GM18508 (cell line): Measurements from ENCODE around the gene KIF4A.
"Not testable (repeated sequence)": the region's sequence is repeated elsewhere in the genome, so short reads cannot be mapped to it uniquely, and the experiment has no call there.

ENCODE experiments used
- ATAC-seq: cut with Tn5 transposase; IDR thresholded peaks from one replicate; pipeline ENCODE4 v1.9.1; 2021; ENCODE audit warnings: moderate number of reproducible peaks; ENCODE audit not compliant: insufficient read depth, unreplicated experiment

Gene KIF4A

DNA sequence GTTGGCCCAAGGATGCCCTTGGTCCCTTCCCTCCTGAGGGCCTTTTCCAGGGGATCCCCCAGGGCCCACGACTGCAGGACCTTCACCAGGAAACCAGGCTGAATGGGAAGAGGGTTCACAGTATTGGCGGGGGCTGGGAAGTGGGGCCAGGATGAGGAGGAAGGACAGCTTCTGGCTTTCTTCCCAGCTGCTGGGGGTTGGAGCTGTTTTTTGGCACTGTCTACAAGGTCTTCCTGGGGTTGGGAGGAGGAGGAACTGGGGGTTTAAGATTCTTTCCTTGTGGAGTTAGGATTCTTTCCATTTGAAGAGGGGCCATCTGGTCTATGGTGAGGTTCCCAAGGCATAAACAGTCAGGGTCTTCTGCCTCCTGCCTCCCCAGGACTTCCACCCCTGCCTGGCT, 64.8 kb downstream of the KIF4A start:
- ATAC-seq, result no peak

DNA sequence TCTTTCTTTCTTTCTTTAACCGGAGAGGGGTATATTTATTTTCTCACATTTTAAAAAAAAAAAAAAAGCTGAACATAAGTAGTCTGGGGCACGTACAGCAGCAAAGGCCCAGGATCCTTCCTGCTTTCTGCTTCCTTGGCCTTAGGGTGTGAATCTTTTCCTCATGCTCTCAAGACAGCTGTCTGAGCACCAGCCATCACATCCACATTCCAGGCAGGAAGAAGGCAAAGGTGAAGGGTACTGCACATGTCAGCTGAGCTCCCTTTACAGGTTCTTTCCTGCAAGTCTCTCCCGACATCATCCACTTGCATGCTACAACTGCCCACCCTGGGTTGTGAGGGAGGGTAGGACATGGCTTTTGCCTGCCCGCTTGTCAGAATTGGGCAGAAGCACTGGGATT, 69.6 kb downstream of the KIF4A start:
- no peak for ATAC-seq

DNA sequence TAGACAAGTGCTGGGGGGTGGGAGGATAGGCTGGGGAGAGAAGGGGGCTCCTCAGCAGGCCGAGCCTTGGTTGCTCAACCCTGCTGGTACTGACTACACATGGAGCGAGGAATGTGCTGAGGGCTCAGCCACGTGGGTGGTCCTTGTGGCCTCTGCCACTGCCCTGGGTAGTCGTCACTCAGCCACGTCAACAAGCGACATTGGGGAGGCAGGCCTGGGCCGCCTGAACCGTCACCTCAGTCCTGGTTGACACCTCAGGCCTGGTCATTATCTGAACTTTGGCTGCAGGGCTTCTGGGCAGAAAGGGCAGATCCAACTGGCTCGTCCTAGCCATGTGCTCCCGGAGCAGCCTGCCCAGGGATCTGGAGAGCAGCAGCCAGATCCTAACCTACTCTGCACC, 70.5 kb downstream of the KIF4A start:
- no peak for ATAC-seq

GRCh38 chrX:70368731-70369130, 78.8 kb downstream of the KIF4A start:
- ATAC-seq, result not testable (repeated sequence)

GRCh38 chrX:70386235-70386634, 96.3 kb downstream of the KIF4A start:
- no peak for ATAC-seq

- ATAC-seq, result no peak
Measured at GRCh38 chrX:70398899-70399298, 109.0 kb downstream of the KIF4A start.

- ATAC-seq, result not testable (repeated sequence)
Measured at GRCh38 chrX:70400181-70400580, 110.3 kb downstream of the KIF4A start.

DNA sequence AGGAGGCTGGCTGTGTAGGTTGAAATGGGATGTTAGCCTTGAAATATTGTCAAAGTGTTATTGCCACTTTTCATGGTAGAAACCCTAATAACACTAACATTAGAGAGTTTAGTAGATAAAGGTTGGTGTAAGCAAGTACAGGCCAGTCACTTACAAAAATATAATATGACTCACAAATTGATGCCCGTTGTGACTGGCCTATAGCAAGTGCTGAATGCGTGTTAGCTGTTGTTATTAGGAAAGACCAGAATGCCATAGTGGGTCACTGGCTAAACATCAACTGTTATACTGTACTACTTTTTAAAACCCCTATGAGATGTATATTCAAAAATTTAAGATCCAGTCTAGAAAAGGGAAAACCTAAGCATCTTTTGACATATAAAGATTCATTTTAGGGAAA, 112.8 kb downstream of the KIF4A start:
- ATAC-seq, result no peak

DNA sequence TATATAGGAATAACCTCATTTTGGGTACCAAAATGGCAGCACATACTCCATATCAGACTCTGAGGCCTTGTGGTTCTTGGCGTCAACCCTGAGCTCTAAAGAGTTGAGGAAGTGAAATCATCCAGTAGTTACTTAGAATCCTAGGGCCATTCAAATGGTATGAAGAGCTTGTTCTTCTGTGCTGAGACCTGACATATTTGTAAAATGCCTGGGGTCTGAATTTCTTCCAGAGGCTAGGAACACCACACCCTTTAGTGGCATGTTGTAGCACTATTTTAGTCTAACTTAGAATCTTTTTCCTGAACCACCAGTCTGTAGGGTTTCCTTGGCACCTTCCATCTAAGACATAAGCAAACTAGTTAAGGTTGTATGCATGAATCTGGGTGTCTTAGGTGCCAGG, 115.1 kb downstream of the KIF4A start:
- ATAC-seq, result no peak

- ATAC-seq, result no peak
Measured at GRCh38 chrX:70410921-70411320, 121.0 kb downstream of the KIF4A start.

- ATAC-seq, result no peak
Measured at GRCh38 chrX:70411475-70411874, 121.6 kb downstream of the KIF4A start.

- no peak for ATAC-seq
Measured at GRCh38 chrX:70421618-70422017, 131.7 kb downstream of the KIF4A start.

DNA sequence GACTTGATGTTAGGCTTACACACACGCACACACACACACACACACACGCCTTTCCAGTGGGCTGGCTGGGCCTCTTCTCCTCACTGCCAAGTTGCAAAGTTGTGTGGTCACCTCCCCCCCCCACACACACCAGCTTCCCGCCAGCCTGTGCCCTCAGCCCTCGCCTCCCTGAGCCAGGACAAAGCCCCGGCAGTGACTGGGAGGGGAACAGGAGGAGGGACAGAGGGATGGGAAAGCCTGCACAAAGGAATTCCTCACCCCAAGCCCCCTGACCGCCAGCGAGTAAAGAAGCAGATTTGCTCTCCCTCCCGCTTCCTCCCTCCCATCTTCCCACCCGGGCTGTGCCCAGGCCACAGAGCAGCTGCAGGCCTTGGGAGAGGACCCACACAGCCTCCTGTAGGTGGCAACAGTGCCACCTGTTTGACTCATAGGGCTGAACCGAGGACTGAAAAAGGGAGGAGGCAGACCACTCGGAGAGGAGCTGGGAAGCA, 133.0 kb downstream of the KIF4A start, which contains the start of gene GDPD2:
GDPD2 (plus strand) TSS at position 464 of the 491 bp plus-strand sequence. CDS start 1,671 bp downstream, outside the sequence.
- ATAC-seq, result no peak

GRCh38 chrX:70423936-70424675, 134.2 kb downstream of the KIF4A start:
- ATAC-seq, result no peak

GRCh38 chrX:70424801-70425200, 134.9 kb downstream of the KIF4A start:
- no peak for ATAC-seq

- ATAC-seq, result no peak
Measured at GRCh38 chrX:70426286-70427278, 136.7 kb downstream of the KIF4A start.

GRCh38 chrX:70427365-70427764, 137.5 kb downstream of the KIF4A start:
- no peak for ATAC-seq

- no peak for ATAC-seq
Measured at GRCh38 chrX:70429759-70430158, 139.9 kb downstream of the KIF4A start.

DNA sequence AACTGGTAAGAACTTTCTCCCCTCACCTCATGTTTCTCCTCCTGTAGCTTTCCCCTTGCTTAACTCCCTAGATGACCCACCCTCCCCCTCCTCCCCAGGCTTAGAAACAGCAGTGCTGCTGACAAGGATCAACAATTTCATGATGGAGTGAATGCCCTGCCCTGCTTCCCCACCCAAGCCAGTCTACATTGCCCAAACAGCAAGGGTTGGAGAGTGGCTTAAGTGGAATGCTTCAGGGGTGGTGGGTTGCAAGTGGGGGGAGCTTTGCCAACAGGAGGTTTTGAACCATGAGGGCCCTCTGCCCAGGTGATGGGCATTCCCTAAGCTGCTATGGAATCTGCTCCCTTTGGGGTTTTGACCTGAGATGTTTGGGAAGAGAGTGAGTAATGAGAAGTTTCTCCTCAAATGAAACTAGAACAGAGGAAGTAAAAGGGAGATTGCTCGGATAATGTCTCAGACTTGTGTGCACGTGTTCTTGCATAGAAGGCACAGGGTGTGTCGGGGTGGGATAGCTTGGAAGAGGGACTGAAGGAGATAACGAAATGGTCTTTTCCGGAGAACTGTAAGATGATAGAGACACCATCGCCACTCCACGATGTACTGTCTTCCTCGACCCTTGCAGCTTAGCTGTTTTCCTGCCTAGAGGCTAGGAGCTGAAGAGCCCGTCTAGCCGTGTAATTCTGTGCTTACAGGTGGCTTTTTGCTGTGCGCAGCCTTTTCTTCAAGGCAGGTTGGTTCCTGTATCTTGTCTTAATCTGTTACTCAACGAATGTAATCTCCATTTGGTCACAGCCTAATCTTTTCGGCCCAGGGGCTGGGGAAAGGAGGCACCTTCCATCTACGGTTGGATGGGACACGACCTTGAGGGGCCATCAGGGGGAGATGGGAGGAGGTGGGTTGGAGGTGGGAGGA, 143.3 kb downstream of the KIF4A start:
- no peak for ATAC-seq

- ATAC-seq, result peak; percentile 45
Measured at GRCh38 chrX:70433848-70434351, 144.0 kb downstream of the KIF4A start.
